Body of pancreas (tissue), 4 donors: ENCODE results near the gene NISCH.

Experiments
- CTCF ChIP-seq, 7 experiments: fragments of 450-650 bp in 4 of 7; fragments of 200-600 bp in 3 of 7; sonication (generic) in 3 of 7; IDR thresholded peaks; one replicate each; pipeline ENCODE4 v1.5.1; 2016 to 2019; ENCODE audit warnings: antibody characterized with exemption in 7 of 7
- POLR2A ChIP-seq, 3 donors: fragments of 450-650 bp; IDR thresholded peaks; one replicate each; pipeline ENCODE4 v1.6.1; 2016; ENCODE audit warnings: antibody characterized with exemption in 3 of 3, mild to moderate bottlenecking in 2 of 3

DNA sequence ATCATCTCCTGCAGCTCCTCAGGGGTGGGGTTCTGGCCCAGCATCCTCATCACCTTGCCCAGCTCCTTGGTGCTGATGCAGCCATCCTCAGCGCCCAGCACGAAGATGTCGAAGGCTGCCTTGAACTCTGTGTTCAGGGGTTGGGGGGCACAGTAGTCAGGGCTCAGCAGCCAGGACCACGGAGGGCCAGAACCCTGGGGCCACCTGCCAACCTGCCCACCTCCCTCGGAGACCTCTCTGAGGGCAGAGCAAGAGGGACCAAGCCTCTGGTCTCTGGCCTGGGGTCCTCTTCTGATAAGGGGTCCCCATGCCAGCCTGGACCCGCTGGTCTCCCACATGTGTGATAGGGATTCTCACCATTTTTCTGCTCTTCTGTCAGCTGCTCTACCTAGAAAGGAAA, 3.3 kb upstream of the NISCH start:
- TF ChIP-seq POLR2A (IDR thresholded peaks at IDR 0.05) (no peak), CTCF (IDR thresholded peaks at IDR 0.05) (no peak)
